Osteocyte (in vitro differentiated cells): ENCODE data around the gene ACTG2. TPM values are rescaled to one million over a fixed set of nuclear protein-coding genes. Genes with fewer than 3 reads are reported as not detected.
A peak's percentile ranks its signal among the peaks of the same experiment; 100 is the strongest.
"Not testable (repeated sequence)": the region's sequence is repeated elsewhere in the genome, so short reads cannot be mapped to it uniquely, and the experiment has no call there.

Experiments
- DNase-seq: peaks from one replicate; pipeline ENCODE4 v3.0.0; 2021; ENCODE audit warnings: mixed read lengths; ENCODE audit not compliant: unreplicated experiment; ENCODE audit errors: extremely low spot score
- H3K27ac Mint-ChIP-seq: one replicate; pipeline ENCODE4 v1.8.0; 2021; ENCODE audit warnings: mild to moderate bottlenecking, mixed read lengths; ENCODE audit not compliant: unreplicated experiment
- H3K27me3 Mint-ChIP-seq: one replicate; pipeline ENCODE4 v1.8.0; 2021; ENCODE audit warnings: mixed read lengths; ENCODE audit not compliant: unreplicated experiment
- H3K36me3 Mint-ChIP-seq: one replicate; pipeline ENCODE4 v1.8.0; 2021; ENCODE audit warnings: mixed read lengths; ENCODE audit not compliant: unreplicated experiment
- H3K4me1 Mint-ChIP-seq: one replicate; pipeline ENCODE4 v1.8.0; 2021; ENCODE audit warnings: mixed read lengths; ENCODE audit not compliant: unreplicated experiment
- H3K4me3 Mint-ChIP-seq: one replicate; pipeline ENCODE4 v1.8.0; 2021; ENCODE audit warnings: mild to moderate bottlenecking, moderate library complexity, mixed read lengths; ENCODE audit not compliant: unreplicated experiment
- H3K9me3 Mint-ChIP-seq: one replicate; pipeline ENCODE4 v1.8.0; 2021; ENCODE audit warnings: mixed read lengths; ENCODE audit not compliant: unreplicated experiment
- CTCF ChIP-seq: fragments of 200-600 bp; sonication (generic); IDR thresholded peaks from 2 replicates; pipeline ENCODE4 v1.5.0; 2021; ENCODE audit warnings: antibody characterized with exemption, mild to moderate bottlenecking, moderate library complexity
- total RNA-seq: library from RNA; stranded (reverse); gene quantifications from 2 replicates; pipeline ENCODE4 v1.2.1, GENCODE V29; 2021

Gene ACTG2
- total RNA-seq, 1 donor from 2014 or later, result 191 TPM

GRCh38 chr2:73897934-73898333, 5.1 kb downstream of the ACTG2 start:
- H3K4me1 Mint-ChIP-seq, result peaks cover 62% of the 10 kb centered on the region
- no peak for TF ChIP-seq CTCF
- no peak overlapping the region for H3K4me3 Mint-ChIP-seq
- no peaks in the 10 kb centered on the region for H3K27me3 Mint-ChIP-seq
- H3K27ac Mint-ChIP-seq, result no peak overlapping the region
- H3K9me3 Mint-ChIP-seq, result no peaks in the 10 kb centered on the region
- DNase-seq, result peak; percentile 30
- H3K36me3 Mint-ChIP-seq, result peaks cover 16% of the 10 kb centered on the region

GRCh38 chr2:73899801-73900336, 7.1 kb downstream of the ACTG2 start:
- no peaks in the 10 kb centered on the region for H3K9me3 Mint-ChIP-seq
- peak; percentile 66 for DNase-seq
- H3K36me3 Mint-ChIP-seq, result peaks cover 20% of the 10 kb centered on the region
- H3K27ac Mint-ChIP-seq, result no peak overlapping the region
- H3K4me3 Mint-ChIP-seq, result no peak overlapping the region
- H3K4me1 Mint-ChIP-seq, result peaks cover 43% of the 10 kb centered on the region
- no peak for TF ChIP-seq CTCF
- H3K27me3 Mint-ChIP-seq, result no peaks in the 10 kb centered on the region

GRCh38 chr2:73901143-73901542, 8.3 kb downstream of the ACTG2 start:
- H3K4me1 Mint-ChIP-seq, result peaks cover 30% of the 10 kb centered on the region
- no peak for TF ChIP-seq CTCF
- DNase-seq, result peak; percentile 79

GRCh38 chr2:73902284-73902683, 9.5 kb downstream of the ACTG2 start:
- no peaks in the 10 kb centered on the region for H3K27me3 Mint-ChIP-seq
- no peak for TF ChIP-seq CTCF
- no peak overlapping the region for H3K4me3 Mint-ChIP-seq
- H3K27ac Mint-ChIP-seq, result no peak overlapping the region
- peak; percentile 27 for DNase-seq
- no peaks in the 10 kb centered on the region for H3K9me3 Mint-ChIP-seq
- H3K36me3 Mint-ChIP-seq, result peaks cover 22% of the 10 kb centered on the region
- peaks cover 24% of the 10 kb centered on the region for H3K4me1 Mint-ChIP-seq

More at GRCh38 chr2:73901143-73901542, 8.3 kb downstream of the ACTG2 start:
- Mint-ChIP-seq H3K36me3 (peaks cover 20% of the 10 kb centered on the region), H3K27me3 (no peaks in the 10 kb centered on the region), H3K9me3 (no peaks in the 10 kb centered on the region), H3K4me3 (no peak overlapping the region), H3K27ac (no peak overlapping the region)

- Mint-ChIP-seq H3K27me3 (no peaks in the 10 kb centered on the region), H3K27ac (no peak overlapping the region), H3K36me3 (peaks cover 17% of the 10 kb centered on the region), H3K4me1 (peaks cover 25% of the 10 kb centered on the region), H3K9me3 (no peaks in the 10 kb centered on the region), H3K4me3 (no peak overlapping the region)
- DNase-seq, result no peak
- TF ChIP-seq CTCF, result no peak
These were observed 10.5 kb downstream of the ACTG2 start for GRCh38 chr2:73903313-73903712.

- Mint-ChIP-seq H3K36me3 (peaks cover 21% of the 10 kb centered on the region), H3K4me1 (peaks cover 27% of the 10 kb centered on the region)
- peak; percentile 15 for DNase-seq
- H3K9me3 Mint-ChIP-seq, H3K27me3 Mint-ChIP-seq, H3K4me3 Mint-ChIP-seq, H3K27ac Mint-ChIP-seq: not testable (repeated sequence)
These were observed 11.3 kb downstream of the ACTG2 start for GRCh38 chr2:73903949-73904613.
